Mesothelial cell of epicardium (in vitro differentiated cells): ENCODE measurements around the gene GDPD5. TPM values are rescaled to one million over a fixed set of nuclear protein-coding genes. Genes with fewer than 3 reads are reported as not detected.

Experiments used
- DNase-seq, 2 experiments: peaks; one replicate each; pipeline ENCODE4 v3.0.0; 2021; ENCODE audit warnings: low spot score in 2 of 2; ENCODE audit not compliant: unreplicated experiment in 2 of 2
- H3K27ac Mint-ChIP-seq: 2 replicates; pipeline ENCODE4 v1.8.0; 2021; ENCODE audit warnings: mixed read lengths
- H3K27me3 Mint-ChIP-seq: 2 replicates; pipeline ENCODE4 v1.8.0; 2021; ENCODE audit warnings: low read depth, mixed read lengths
- H3K36me3 Mint-ChIP-seq: 2 replicates; pipeline ENCODE4 v1.8.0; 2021; ENCODE audit warnings: mixed read lengths
- H3K4me1 Mint-ChIP-seq: 2 replicates; pipeline ENCODE4 v1.8.0; 2021; ENCODE audit warnings: mixed read lengths
- H3K4me3 Mint-ChIP-seq: 2 replicates; pipeline ENCODE4 v1.8.0; 2021; ENCODE audit warnings: mild to moderate bottlenecking, moderate library complexity, mixed read lengths
- H3K9me3 Mint-ChIP-seq: 2 replicates; pipeline ENCODE4 v1.8.0; 2021; ENCODE audit warnings: mixed read lengths
- CTCF ChIP-seq: fragments of 200-600 bp; sonication (generic); IDR thresholded peaks from one replicate; pipeline ENCODE4 v1.5.0; 2021; ENCODE audit warnings: antibody characterized with exemption; ENCODE audit not compliant: unreplicated experiment
- total RNA-seq: library from RNA; stranded (reverse); gene quantifications from 3 replicates; pipeline ENCODE4 v1.2.1, GENCODE V29; 2021

The GDPD5 gene
- total RNA-seq, 1 donor from 2014 or later: 8.1 TPM

GRCh38 chr11:75470476-75471080 lies 55.2 kb downstream of the GDPD5 start:
- no peaks in the 10 kb centered on the region for H3K9me3 Mint-ChIP-seq
- TF ChIP-seq CTCF: no peak
- peaks cover 45% of the 10 kb centered on the region for H3K4me1 Mint-ChIP-seq
- no peaks in the 10 kb centered on the region for H3K27me3 Mint-ChIP-seq
- DNase-seq: no peak
- no peaks in the 10 kb centered on the region for H3K36me3 Mint-ChIP-seq
- no peak overlapping the region for H3K4me3 Mint-ChIP-seq
- no peak overlapping the region for H3K27ac Mint-ChIP-seq

GRCh38 chr11:75469785-75470405 lies 55.8 kb downstream of the GDPD5 start:
- no peak overlapping the region for H3K4me3 Mint-ChIP-seq
- H3K9me3 Mint-ChIP-seq: no peaks in the 10 kb centered on the region
- no peak for DNase-seq
- H3K36me3 Mint-ChIP-seq: no peaks in the 10 kb centered on the region
- peaks cover 45% of the 10 kb centered on the region for H3K4me1 Mint-ChIP-seq
- H3K27me3 Mint-ChIP-seq: no peaks in the 10 kb centered on the region
- no peak overlapping the region for H3K27ac Mint-ChIP-seq
- TF ChIP-seq CTCF: no peak

GRCh38 chr11:75468534-75469340 lies 57.0 kb downstream of the GDPD5 start:
- Mint-ChIP-seq H3K4me1 (peaks cover 44% of the 10 kb centered on the region), H3K36me3 (no peaks in the 10 kb centered on the region), H3K27me3 (no peaks in the 10 kb centered on the region), H3K9me3 (no peaks in the 10 kb centered on the region), H3K27ac (peak overlapping the region; percentile 51), H3K4me3 (no peak overlapping the region)
- no peak for TF ChIP-seq CTCF
- DNase-seq: no peak

GRCh38 chr11:75467881-75468280 lies 57.9 kb downstream of the GDPD5 start:
- H3K9me3 Mint-ChIP-seq: no peaks in the 10 kb centered on the region
- no peaks in the 10 kb centered on the region for H3K27me3 Mint-ChIP-seq
- no peak for TF ChIP-seq CTCF
- DNase-seq: no peak
- peaks cover 53% of the 10 kb centered on the region for H3K4me1 Mint-ChIP-seq
- H3K4me3 Mint-ChIP-seq: no peak overlapping the region
- H3K27ac Mint-ChIP-seq: no peak overlapping the region
- H3K36me3 Mint-ChIP-seq: no peaks in the 10 kb centered on the region

GRCh38 chr11:75467311-75467710 lies 58.4 kb downstream of the GDPD5 start:
- H3K4me3 Mint-ChIP-seq: no peak overlapping the region
- H3K27ac Mint-ChIP-seq: no peak overlapping the region
- no peaks in the 10 kb centered on the region for H3K27me3 Mint-ChIP-seq
- DNase-seq: no peak
- peaks cover 56% of the 10 kb centered on the region for H3K4me1 Mint-ChIP-seq
- H3K36me3 Mint-ChIP-seq: no peaks in the 10 kb centered on the region
- H3K9me3 Mint-ChIP-seq: no peaks in the 10 kb centered on the region
- TF ChIP-seq CTCF: no peak
